ENCODE data around the gene RAMAC.

Gene RAMAC

GRCh38 chr15:82943176-82943575 is 42.8 kb upstream of the RAMAC start:
- Histone ChIP-seq H3K27me3 (ENCODE audit: insufficient read depth, low read depth) (no peaks in the 10 kb centered on the region), H3K27ac (no peak overlapping the region), H2AFZ (ENCODE audit: low read depth) (no peak overlapping the region), H3K9ac (no peak overlapping the region), H3K4me3 (IDR thresholded peaks at IDR 0.05; ENCODE audit: insufficient read depth, low read depth, low read length) (no peak overlapping the region), H3K4me1 (ENCODE audit: low read depth, poor library complexity, severe bottlenecking) (no peaks in the 10 kb centered on the region), H3K79me2 (ENCODE audit: insufficient read depth, low read depth) (no peaks in the 10 kb centered on the region), H3K36me3 (ENCODE audit: insufficient read depth) (no peaks in the 10 kb centered on the region), H3K4me2 (no peak overlapping the region), H4K20me1 (ENCODE audit: insufficient read depth) (no peaks in the 10 kb centered on the region)
- TF ChIP-seq CTCF (conservative IDR thresholded peaks at IDR 0.05; ENCODE audit: low read depth, low read length) = no peak

GRCh38 chr15:82944056-82944455 is 42.0 kb upstream of the RAMAC start:
- no peak overlapping the region for H3K4me3 ChIP-seq (IDR thresholded peaks at IDR 0.05; ENCODE audit: insufficient read depth, low read depth, low read length)
- TF ChIP-seq CTCF (conservative IDR thresholded peaks at IDR 0.05; ENCODE audit: low read depth, low read length) = no peak
- no peaks in the 10 kb centered on the region for H3K27me3 ChIP-seq (ENCODE audit: insufficient read depth, low read depth)
- no peaks in the 10 kb centered on the region for H3K79me2 ChIP-seq (ENCODE audit: insufficient read depth, low read depth)
- H2AFZ ChIP-seq (ENCODE audit: low read depth) = no peak overlapping the region
- H4K20me1 ChIP-seq (ENCODE audit: insufficient read depth) = no peaks in the 10 kb centered on the region
- H3K9ac ChIP-seq = no peak overlapping the region
- no peak overlapping the region for H3K27ac ChIP-seq
- no peaks in the 10 kb centered on the region for H3K36me3 ChIP-seq (ENCODE audit: insufficient read depth)
- H3K4me1 ChIP-seq (ENCODE audit: low read depth, poor library complexity, severe bottlenecking) = no peaks in the 10 kb centered on the region
- no peak overlapping the region for H3K4me2 ChIP-seq

- Histone ChIP-seq H3K27me3 (ENCODE audit: insufficient read depth, low read depth) (no peaks in the 10 kb centered on the region; the same call in 1 of the 2 replicates), H3K4me2 (no peak overlapping the region)
- no peak for TF ChIP-seq CTCF (conservative IDR thresholded peaks at IDR 0.05; ENCODE audit: low read depth, low read length)
Observed at GRCh38 chr15:82944821-82945220, 41.2 kb upstream of the RAMAC start.

GRCh38 chr15:82945326-82945725 is 40.7 kb upstream of the RAMAC start:
- TF ChIP-seq CTCF (conservative IDR thresholded peaks at IDR 0.05; ENCODE audit: low read depth, low read length) = no peak
- Histone ChIP-seq H2AFZ (ENCODE audit: low read depth) (no peak overlapping the region), H3K4me2 (no peak overlapping the region), H3K4me1 (ENCODE audit: low read depth, poor library complexity, severe bottlenecking) (peaks cover 10% of the 10 kb centered on the region), H3K27ac (no peak overlapping the region), H3K27me3 (ENCODE audit: insufficient read depth, low read depth) (no peaks in the 10 kb centered on the region; the same call in 1 of the 2 replicates), H3K36me3 (ENCODE audit: insufficient read depth) (no peaks in the 10 kb centered on the region), H3K4me3 (IDR thresholded peaks at IDR 0.05; ENCODE audit: insufficient read depth, low read depth, low read length) (no peak overlapping the region), H4K20me1 (ENCODE audit: insufficient read depth) (no peaks in the 10 kb centered on the region), H3K9ac (no peak overlapping the region), H3K79me2 (ENCODE audit: insufficient read depth, low read depth) (no peaks in the 10 kb centered on the region)

More at GRCh38 chr15:82944821-82945220, 41.2 kb upstream of the RAMAC start:
- Histone ChIP-seq H2AFZ (ENCODE audit: low read depth) (no peak overlapping the region), H4K20me1 (ENCODE audit: insufficient read depth) (no peaks in the 10 kb centered on the region), H3K79me2 (ENCODE audit: insufficient read depth, low read depth) (no peaks in the 10 kb centered on the region), H3K27ac (no peak overlapping the region), H3K4me3 (IDR thresholded peaks at IDR 0.05; ENCODE audit: insufficient read depth, low read depth, low read length) (no peak overlapping the region), H3K9ac (no peak overlapping the region), H3K36me3 (ENCODE audit: insufficient read depth) (no peaks in the 10 kb centered on the region), H3K4me1 (ENCODE audit: low read depth, poor library complexity, severe bottlenecking) (peaks cover 5% of the 10 kb centered on the region)
